ENCODE results near the gene ELF4. TPM values are rescaled to one million over a fixed set of nuclear protein-coding genes. Genes with fewer than 3 reads are reported as not detected.

ELF4 gene
- total and polyA plus RNA-seq, 9 of the 15 experiments (the other 6 are each of a cell fraction or from before 2014, with no cell fraction given), result 5.9 to 55.8 (median 25.2) TPM

- TF ChIP-seq CLOCK (CRISPR knock-in tag; IDR thresholded peaks at IDR 0.05; ENCODE audit: borderline replicate concordance) (no peak), BRCA1 (IDR thresholded peaks at IDR 0.05) (no peak), BRCA1 (CRISPR knock-in tag; IDR thresholded peaks at IDR 0.05) (no peak), SMARCA4 (IDR thresholded peaks at IDR 0.05) (no peak), PHF20 (IDR thresholded peaks at IDR 0.05; ENCODE audit: partially characterized antibody) (peak; percentile 40), ELF2 (CRISPR knock-in tag; IDR thresholded peaks at IDR 0.05) (peak; percentile 36; the same call in 1 of the 2 replicates), SMARCB1 (IDR thresholded peaks at IDR 0.05; ENCODE audit: insufficient read length, low read depth) (no peak), PRPF4 (IDR thresholded peaks at IDR 0.05; ENCODE audit: insufficient read depth, low read depth, low read length, poor library complexity, severe bottlenecking) (no peak), ZNF668 (CRISPR knock-in tag; IDR thresholded peaks at IDR 0.05) (no peak), XRCC4 (IDR thresholded peaks at IDR 0.05; ENCODE audit: extremely low read depth, insufficient read depth, insufficient read length) (no peak), TSC22D4 (tag; IDR thresholded peaks at IDR 0.05) (no peak), CCNT2 (IDR thresholded peaks at IDR 0.05; ENCODE audit: borderline replicate concordance, extremely low read depth, insufficient read length, low read depth, low read length) (peak; percentile 47), ZKSCAN8 (CRISPR knock-in tag; IDR thresholded peaks at IDR 0.05) (no peak), PHTF2 (CRISPR knock-in tag; IDR thresholded peaks at IDR 0.05) (no peak), RBM22 (IDR thresholded peaks at IDR 0.05; ENCODE audit: low read depth, low read length, poor library complexity, severe bottlenecking) (no peak)
- TF ChIP-seq, protein P1, sequence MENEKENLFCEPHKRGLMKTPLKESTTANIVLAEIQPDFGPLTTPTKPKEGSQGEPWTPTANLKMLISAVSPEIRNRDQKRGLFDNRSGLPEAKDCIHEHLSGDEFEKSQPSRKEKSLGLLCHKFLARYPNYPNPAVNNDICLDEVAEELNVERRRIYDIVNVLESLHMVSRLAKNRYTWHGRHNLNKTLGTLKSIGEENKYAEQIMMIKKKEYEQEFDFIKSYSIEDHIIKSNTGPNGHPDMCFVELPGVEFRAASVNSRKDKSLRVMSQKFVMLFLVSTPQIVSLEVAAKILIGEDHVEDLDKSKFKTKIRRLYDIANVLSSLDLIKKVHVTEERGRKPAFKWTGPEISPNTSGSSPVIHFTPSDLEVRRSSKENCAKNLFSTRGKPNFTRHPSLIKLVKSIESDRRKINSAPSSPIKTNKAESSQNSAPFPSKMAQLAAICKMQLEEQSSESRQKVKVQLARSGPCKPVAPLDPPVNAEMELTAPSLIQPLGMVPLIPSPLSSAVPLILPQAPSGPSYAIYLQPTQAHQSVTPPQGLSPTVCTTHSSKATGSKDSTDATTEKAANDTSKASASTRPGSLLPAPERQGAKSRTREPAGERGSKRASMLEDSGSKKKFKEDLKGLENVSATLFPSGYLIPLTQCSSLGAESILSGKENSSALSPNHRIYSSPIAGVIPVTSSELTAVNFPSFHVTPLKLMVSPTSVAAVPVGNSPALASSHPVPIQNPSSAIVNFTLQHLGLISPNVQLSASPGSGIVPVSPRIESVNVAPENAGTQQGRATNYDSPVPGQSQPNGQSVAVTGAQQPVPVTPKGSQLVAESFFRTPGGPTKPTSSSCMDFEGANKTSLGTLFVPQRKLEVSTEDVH (IDR thresholded peaks at IDR 0.05; ENCODE audit: low read depth, partially characterized antibody), result peak; percentile 55
- TF ChIP-seq, protein P2, sequence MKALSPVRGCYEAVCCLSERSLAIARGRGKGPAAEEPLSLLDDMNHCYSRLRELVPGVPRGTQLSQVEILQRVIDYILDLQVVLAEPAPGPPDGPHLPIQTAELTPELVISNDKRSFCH (CRISPR knock-in tag; IDR thresholded peaks at IDR 0.05), result no peak
- TF ChIP-seq, protein P2 (tag; IDR thresholded peaks at IDR 0.05), result no peak
Observed at GRCh38 chrX:130060122-130061069, 49.9 kb downstream of the ELF4 start (continued).

Data from K562 (cell line).